ENCODE results near the gene CFAP126. TPM values are rescaled to one million over a fixed set of nuclear protein-coding genes. Genes with fewer than 3 reads are reported as not detected.

The CFAP126 gene
- total RNA-seq, 8 experiments from 2014 or later = 4.6 to 128 TPM; not detected in 6

- in situ Hi-C loops (cut with MboI; ENCODE audit: low pct_unique_long_range_greater_than_20kb in 2 of 9, low sequenced_read_pairs in 9 of 9, unreplicated experiment in 9 of 9) = loop anchor here in 6 of 9 experiments (10.0 to 25.0 kb wide), 3 partner anchors 141 to 166 kb away; partner anchors contain the start of genes APOA2 (in 5 of the 6), FCER1G (in 4 of the 6), NDUFS2 (in 4 of the 6) and TOMM40L (in 2 of the 6)
- WGBS, 10 experiments = 67 to 96% (median 85%) methylated on average over 1 to 5 of the region's 5 CpGs; no CpG with 5 or more reads in 2 of the 10 experiments
- Histone ChIP-seq H3K27ac (no peak overlapping the region), H3K4me1 (replicated peaks in 1 of 2) (peaks cover 4 to 6% of the 10 kb centered on the region in 2 donors), H3K4me3 (no peak overlapping the region)
- ATAC-seq (replicated peaks in 6 of 8) = no peak
These were observed 10.3 kb upstream of the CFAP126 start for GRCh38 chr1:161378014-161378413.

- 0 to 72% (median 50%) methylated on average over 1 to 2 of the region's 2 CpGs; no CpG with 5 or more reads in 1 of the 10 experiments for WGBS, 10 experiments
- no peak overlapping the region for H3K27ac ChIP-seq
- H3K4me3 ChIP-seq = no peak overlapping the region
- in situ Hi-C loops (cut with MboI; ENCODE audit: low pct_unique_long_range_greater_than_20kb in 2 of 9, low sequenced_read_pairs in 9 of 9, unreplicated experiment in 9 of 9) = loop anchor here in 1 of 9 experiments (10.0 kb wide), 1 partner anchor 150 kb away; the partner anchor contains the start of genes APOA2 and TOMM40L
- H3K4me1 ChIP-seq (replicated peaks in 1 of 2) = no peaks in the 10 kb centered on the region
- ATAC-seq (replicated peaks in 6 of 8) = peak in 2 of 8 experiments; percentile 19 to 35
These were observed 6.7 kb upstream of the CFAP126 start for GRCh38 chr1:161374373-161374772.

GRCh38 chr1:161373442-161373841, 5.8 kb upstream of the CFAP126 start:
- in situ Hi-C loops (cut with MboI; ENCODE audit: low pct_unique_long_range_greater_than_20kb in 2 of 9, low sequenced_read_pairs in 9 of 9, unreplicated experiment in 9 of 9) = loop anchor here in 1 of 9 experiments (10.0 kb wide), 1 partner anchor 149 kb away; the partner anchor contains the start of genes APOA2 and TOMM40L
- no peaks in the 10 kb centered on the region for H3K4me1 ChIP-seq (replicated peaks in 1 of 2)
- no peak overlapping the region for H3K27ac ChIP-seq
- no peak overlapping the region for H3K4me3 ChIP-seq
- ATAC-seq (replicated peaks in 6 of 8) = no peak

GRCh38 chr1:161365207-161365606, 2.5 kb downstream of the CFAP126 start:
- H3K4me3 ChIP-seq = no peak overlapping the region
- no peak overlapping the region for H3K27ac ChIP-seq
- no peak for ATAC-seq (replicated peaks in 6 of 8)
- H3K4me1 ChIP-seq (replicated peaks in 1 of 2) = peaks cover 7 to 8% of the 10 kb centered on the region in 2 donors
- in situ Hi-C loops (cut with MboI; ENCODE audit: low pct_unique_long_range_greater_than_20kb in 2 of 9, low sequenced_read_pairs in 9 of 9, unreplicated experiment in 9 of 9) = no loop called here

GRCh38 chr1:161364332-161364731, 3.3 kb downstream of the CFAP126 start:
- ATAC-seq (replicated peaks in 6 of 8) = no peak
- in situ Hi-C loops (cut with MboI; ENCODE audit: low pct_unique_long_range_greater_than_20kb in 2 of 9, low sequenced_read_pairs in 9 of 9, unreplicated experiment in 9 of 9) = no loop called here

GRCh38 chr1:161359291-161359690, 8.4 kb downstream of the CFAP126 start:
- in situ Hi-C loops (cut with MboI; ENCODE audit: low pct_unique_long_range_greater_than_20kb in 2 of 9, low sequenced_read_pairs in 9 of 9, unreplicated experiment in 9 of 9) = no loop called here
- Histone ChIP-seq H3K4me1 (replicated peaks in 1 of 2) (no peaks in the 10 kb centered on the region), H3K4me3 (no peak overlapping the region), H3K27ac (no peak overlapping the region)
- peak in 1 of 8 experiments; percentile 36 for ATAC-seq (replicated peaks in 6 of 8)

More at GRCh38 chr1:161364332-161364731, 3.3 kb downstream of the CFAP126 start:
- H3K4me3 ChIP-seq = no peak overlapping the region
- no peak overlapping the region for H3K27ac ChIP-seq
- peaks cover 7 to 8% of the 10 kb centered on the region in 2 donors for H3K4me1 ChIP-seq (replicated peaks in 1 of 2)

- Histone ChIP-seq H3K4me1 (replicated peaks in 1 of 2) (no peaks in the 10 kb centered on the region), H3K4me3 (no peak overlapping the region), H3K27ac (no peak overlapping the region)
- no peak for ATAC-seq (replicated peaks in 6 of 8)
- in situ Hi-C loops (cut with MboI; ENCODE audit: low pct_unique_long_range_greater_than_20kb in 2 of 9, low sequenced_read_pairs in 9 of 9, unreplicated experiment in 9 of 9) = no loop called here
- 90 to 100% (median 100%) methylated on average over 1 to 7 of the region's 8 CpGs; no CpG with 5 or more reads in 2 of the 10 experiments for WGBS, 10 experiments
These were observed 10.6 kb downstream of the CFAP126 start for GRCh38 chr1:161357073-161357472.

GRCh38 chr1:161351482-161351881, 16.2 kb downstream of the CFAP126 start:
- H3K4me3 ChIP-seq = no peak overlapping the region
- 0 to 100% (median 89%) methylated on average over 1 of the region's 1 CpG; no CpG with 5 or more reads in 3 of the 10 experiments for WGBS, 10 experiments
- no peaks in the 10 kb centered on the region for H3K4me1 ChIP-seq (replicated peaks in 1 of 2)
- ATAC-seq (replicated peaks in 6 of 8) = peak in 1 of 8 experiments; percentile 18
- no peak overlapping the region for H3K27ac ChIP-seq
- in situ Hi-C loops (cut with MboI; ENCODE audit: low pct_unique_long_range_greater_than_20kb in 2 of 9, low sequenced_read_pairs in 9 of 9, unreplicated experiment in 9 of 9) = no loop called here

GRCh38 chr1:161350671-161351070, 17.0 kb downstream of the CFAP126 start:
- no peak overlapping the region for H3K4me3 ChIP-seq
- no peaks in the 10 kb centered on the region for H3K4me1 ChIP-seq (replicated peaks in 1 of 2)
- no peak overlapping the region for H3K27ac ChIP-seq
- in situ Hi-C loops (cut with MboI; ENCODE audit: low pct_unique_long_range_greater_than_20kb in 2 of 9, low sequenced_read_pairs in 9 of 9, unreplicated experiment in 9 of 9) = no loop called here
- 83 to 100% (median 100%) methylated on average over 1 of the region's 1 CpG; no CpG with 5 or more reads in 5 of the 10 experiments for WGBS, 10 experiments
- ATAC-seq (replicated peaks in 6 of 8) = no peak

- Histone ChIP-seq H3K27ac (no peak overlapping the region), H3K4me3 (no peak overlapping the region), H3K4me1 (replicated peaks in 1 of 2) (no peaks in the 10 kb centered on the region)
- in situ Hi-C loops (cut with MboI; ENCODE audit: low pct_unique_long_range_greater_than_20kb in 2 of 9, low sequenced_read_pairs in 9 of 9, unreplicated experiment in 9 of 9) = no loop called here
- 90 to 100% (median 100%) methylated on average over 1 to 5 of the region's 5 CpGs; no CpG with 5 or more reads in 3 of the 10 experiments for WGBS, 10 experiments
- ATAC-seq (replicated peaks in 6 of 8) = no peak
These were observed 24.9 kb downstream of the CFAP126 start for GRCh38 chr1:161342821-161343220.

GRCh38 chr1:161342177-161342576, 25.5 kb downstream of the CFAP126 start:
- Histone ChIP-seq H3K27ac (no peak overlapping the region), H3K4me1 (replicated peaks in 1 of 2) (no peaks in the 10 kb centered on the region), H3K4me3 (no peak overlapping the region)
- ATAC-seq (replicated peaks in 6 of 8) = no peak
- in situ Hi-C loops (cut with MboI; ENCODE audit: low pct_unique_long_range_greater_than_20kb in 2 of 9, low sequenced_read_pairs in 9 of 9, unreplicated experiment in 9 of 9) = no loop called here
- WGBS, 10 experiments = 80 to 100% (median 94%) methylated on average over 1 to 2 of the region's 2 CpGs; no CpG with 5 or more reads in 1 of the 10 experiments

- Histone ChIP-seq H3K4me1 (replicated peaks in 1 of 2) (no peaks in the 10 kb centered on the region), H3K27ac (no peak overlapping the region), H3K4me3 (no peak overlapping the region)
- in situ Hi-C loops (cut with MboI; ENCODE audit: low pct_unique_long_range_greater_than_20kb in 2 of 9, low sequenced_read_pairs in 9 of 9, unreplicated experiment in 9 of 9) = no loop called here
- WGBS, 10 experiments = 68 to 100% (median 100%) methylated on average over 1 to 3 of the region's 3 CpGs; no CpG with 5 or more reads in 3 of the 10 experiments
- ATAC-seq (replicated peaks in 6 of 8) = no peak
These were observed 31.9 kb downstream of the CFAP126 start for GRCh38 chr1:161335796-161336195.

- in situ Hi-C loops (cut with MboI; ENCODE audit: low pct_unique_long_range_greater_than_20kb in 2 of 9, low sequenced_read_pairs in 9 of 9, unreplicated experiment in 9 of 9) = no loop called here
- H3K4me1 ChIP-seq (replicated peaks in 1 of 2) = no peaks in the 10 kb centered on the region
- ATAC-seq (replicated peaks in 6 of 8) = no peak
- no peak overlapping the region for H3K27ac ChIP-seq
- 64 to 98% (median 94%) methylated on average over 3 to 9 of the region's 9 CpGs for WGBS, 10 experiments
- no peak overlapping the region for H3K4me3 ChIP-seq
These were observed 34.5 kb downstream of the CFAP126 start for GRCh38 chr1:161333166-161333565.

GRCh38 chr1:161330346-161330745, 37.3 kb downstream of the CFAP126 start:
- ATAC-seq (replicated peaks in 6 of 8) = peak in 1 of 8 experiments; percentile 20
- H3K27ac ChIP-seq = no peak overlapping the region
- no peak overlapping the region for H3K4me3 ChIP-seq
- 64 to 100% (median 78%) methylated on average over 1 to 4 of the region's 4 CpGs; no CpG with 5 or more reads in 3 of the 10 experiments for WGBS, 10 experiments
- in situ Hi-C loops (cut with MboI; ENCODE audit: low pct_unique_long_range_greater_than_20kb in 2 of 9, low sequenced_read_pairs in 9 of 9, unreplicated experiment in 9 of 9) = no loop called here
- no peaks in the 10 kb centered on the region for H3K4me1 ChIP-seq (replicated peaks in 1 of 2)

Data from motor neuron (in vitro differentiated cells).